DOHH2 (cell line): ENCODE results near the gene ROR2.

Source experiments
- EZH2phosphoT487 ChIP-seq: fragments of 200-600 bp; sonication (generic); IDR thresholded peaks from 2 replicates; pipeline ENCODE4 v1.6.1; 2017; ENCODE audit warnings: borderline replicate concordance, mild to moderate bottlenecking, antibody characterized with exemption, low read length, moderate library complexity, mixed read lengths
- TF ChIP-seq, protein P1 (sequence below): fragments of 200-600 bp; sonication (generic); IDR thresholded peaks from one replicate; pipeline ENCODE4 v1.5.1; 2014; ENCODE audit warnings: antibody characterized with exemption, mild to moderate bottlenecking, low read depth, low read length; ENCODE audit not compliant: poor library complexity, severe bottlenecking

- TF ChIP-seq, protein P1, sequence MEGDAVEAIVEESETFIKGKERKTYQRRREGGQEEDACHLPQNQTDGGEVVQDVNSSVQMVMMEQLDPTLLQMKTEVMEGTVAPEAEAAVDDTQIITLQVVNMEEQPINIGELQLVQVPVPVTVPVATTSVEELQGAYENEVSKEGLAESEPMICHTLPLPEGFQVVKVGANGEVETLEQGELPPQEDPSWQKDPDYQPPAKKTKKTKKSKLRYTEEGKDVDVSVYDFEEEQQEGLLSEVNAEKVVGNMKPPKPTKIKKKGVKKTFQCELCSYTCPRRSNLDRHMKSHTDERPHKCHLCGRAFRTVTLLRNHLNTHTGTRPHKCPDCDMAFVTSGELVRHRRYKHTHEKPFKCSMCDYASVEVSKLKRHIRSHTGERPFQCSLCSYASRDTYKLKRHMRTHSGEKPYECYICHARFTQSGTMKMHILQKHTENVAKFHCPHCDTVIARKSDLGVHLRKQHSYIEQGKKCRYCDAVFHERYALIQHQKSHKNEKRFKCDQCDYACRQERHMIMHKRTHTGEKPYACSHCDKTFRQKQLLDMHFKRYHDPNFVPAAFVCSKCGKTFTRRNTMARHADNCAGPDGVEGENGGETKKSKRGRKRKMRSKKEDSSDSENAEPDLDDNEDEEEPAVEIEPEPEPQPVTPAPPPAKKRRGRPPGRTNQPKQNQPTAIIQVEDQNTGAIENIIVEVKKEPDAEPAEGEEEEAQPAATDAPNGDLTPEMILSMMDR = no peak
- no peak for TF ChIP-seq EZH2phosphoT487
These were observed 69.6 kb downstream of the ROR2 start for GRCh38 chr9:91880378-91880972.
